ENCODE results near the gene RAB37.

The RAB37 gene

DNA sequence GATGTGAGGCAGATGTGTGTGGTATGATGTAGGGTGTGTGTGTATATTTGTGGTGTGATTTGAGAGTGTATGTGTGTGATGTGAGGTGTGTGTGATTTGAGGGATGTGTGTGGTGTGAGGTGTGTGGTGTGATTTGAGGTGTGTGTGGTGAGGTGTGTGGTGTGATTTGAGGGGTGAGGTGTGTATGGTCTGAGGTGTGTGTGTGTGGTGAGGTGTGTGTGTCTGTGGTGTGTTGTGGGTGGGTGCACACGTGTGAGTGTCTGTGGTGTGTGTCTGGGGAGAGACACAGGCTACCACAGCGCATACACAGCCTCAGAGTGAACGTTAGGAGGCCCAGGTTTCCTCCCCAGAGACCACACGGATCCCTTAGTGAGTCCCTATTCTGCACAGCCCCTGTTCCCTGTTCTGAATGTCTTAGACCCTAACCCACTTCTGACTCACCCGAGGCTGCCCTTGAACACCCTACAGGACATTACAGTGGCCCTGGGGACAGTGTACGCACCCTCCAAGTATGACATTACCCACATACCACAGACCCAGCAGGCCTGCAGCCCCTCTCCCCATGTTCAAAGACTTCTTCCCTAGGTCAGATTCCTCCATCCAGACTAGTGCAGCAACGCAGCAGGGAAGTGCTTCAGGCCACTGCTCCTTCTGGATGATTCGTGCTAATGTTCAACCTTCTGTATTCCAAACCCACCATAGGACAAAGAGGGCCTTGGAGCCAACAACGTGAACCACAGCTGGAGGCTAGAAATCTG is 3.5 kb upstream of the RAB37 start:
- DNase-seq (ENCODE audit: extremely low spot score) = no peak
- CTCF ChIA-PET = no interaction called here
- POLR2A ChIA-PET = no interaction called here
- TF ChIP-seq BHLHE40 (IDR thresholded peaks at IDR 0.05; ENCODE audit: borderline replicate concordance) = no peak
- no peak for TF ChIP-seq NFRKB (IDR thresholded peaks at IDR 0.05)
- no peak for TF ChIP-seq LEF1 (IDR thresholded peaks at IDR 0.05; ENCODE audit: borderline replicate concordance)
- no peak for TF ChIP-seq ZNF384 (IDR thresholded peaks at IDR 0.05)
- no peak for TF ChIP-seq HDGF (IDR thresholded peaks at IDR 0.05; ENCODE audit: borderline replicate concordance)
- TF ChIP-seq FOXM1 (IDR thresholded peaks at IDR 0.05; ENCODE audit: borderline replicate concordance) = no peak
- no peak for TF ChIP-seq SP1 (IDR thresholded peaks at IDR 0.05)
- TF ChIP-seq FOXK2 (IDR thresholded peaks at IDR 0.05) = no peak
- TF ChIP-seq CTBP1 (IDR thresholded peaks at IDR 0.05; ENCODE audit: borderline replicate concordance) = no peak
- no peak for TF ChIP-seq L3MBTL2 (conservative IDR thresholded peaks at IDR 0.05)
- TF ChIP-seq ELF4 (IDR thresholded peaks at IDR 0.05) = no peak
- no peak for TF ChIP-seq SUZ12 (IDR thresholded peaks at IDR 0.05)
- no peak for TF ChIP-seq ARNT (IDR thresholded peaks at IDR 0.05)
- no peak for TF ChIP-seq FOXA1 (IDR thresholded peaks at IDR 0.05)
- TF ChIP-seq, protein P1, sequence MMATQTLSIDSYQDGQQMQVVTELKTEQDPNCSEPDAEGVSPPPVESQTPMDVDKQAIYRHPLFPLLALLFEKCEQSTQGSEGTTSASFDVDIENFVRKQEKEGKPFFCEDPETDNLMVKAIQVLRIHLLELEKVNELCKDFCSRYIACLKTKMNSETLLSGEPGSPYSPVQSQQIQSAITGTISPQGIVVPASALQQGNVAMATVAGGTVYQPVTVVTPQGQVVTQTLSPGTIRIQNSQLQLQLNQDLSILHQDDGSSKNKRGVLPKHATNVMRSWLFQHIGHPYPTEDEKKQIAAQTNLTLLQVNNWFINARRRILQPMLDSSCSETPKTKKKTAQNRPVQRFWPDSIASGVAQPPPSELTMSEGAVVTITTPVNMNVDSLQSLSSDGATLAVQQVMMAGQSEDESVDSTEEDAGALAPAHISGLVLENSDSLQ (IDR thresholded peaks at IDR 0.05) = no peak
- TF ChIP-seq TARDBP (IDR thresholded peaks at IDR 0.05) = no peak

GRCh38 chr17:74734256-74734655 is 2.8 kb upstream of the RAB37 start:
- CTCF ChIA-PET = no interaction called here
- DNase-seq (ENCODE audit: extremely low spot score) = no peak

DNA sequence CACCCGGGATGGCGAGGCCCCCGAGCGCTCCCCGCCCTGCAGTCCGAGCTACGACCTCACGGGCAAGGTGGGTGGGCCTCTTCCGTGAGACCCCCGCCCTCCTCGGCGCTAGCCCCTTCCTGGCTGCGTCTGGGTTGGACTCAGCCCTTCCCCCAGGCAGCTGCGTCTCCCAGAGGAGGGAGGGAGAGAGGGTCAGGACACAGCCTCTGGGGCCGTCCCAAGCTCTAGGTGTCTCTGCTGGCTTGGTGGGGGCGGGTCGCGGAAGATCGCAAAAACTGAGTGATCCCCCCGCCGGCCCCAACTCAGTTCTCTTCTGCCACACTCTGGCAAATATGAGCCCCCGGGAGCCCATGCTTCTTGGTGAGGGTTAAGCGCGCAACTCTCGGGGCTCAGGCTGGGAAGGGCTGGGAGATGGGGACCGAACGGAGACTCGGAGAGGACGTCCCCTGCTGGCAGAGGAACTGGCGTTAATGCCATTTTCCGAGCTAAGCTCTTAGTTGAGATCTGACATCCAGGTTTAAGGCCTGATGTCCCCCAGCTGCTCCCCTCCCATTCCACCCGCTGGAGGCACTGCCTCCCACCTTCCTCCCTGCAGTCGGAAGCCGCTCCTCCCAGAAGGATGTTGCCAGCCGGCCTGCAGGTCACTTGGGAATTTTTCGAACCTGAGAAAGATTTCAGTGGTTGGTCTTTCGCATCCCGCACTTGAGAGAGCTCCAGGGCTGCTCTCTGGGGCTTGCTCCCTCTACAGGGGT is 419 bp downstream of the RAB37 start:
- CTCF ChIA-PET = interaction anchor here (0.6 to 3.5 kb wide), 14 partner anchors 9 to 171 kb away, joined by 3 to 57 read pairs (median 4); partner anchors contain the start of genes CD300LD, FDXR and NAT9
- POLR2A ChIA-PET = interaction anchor here (1.0 to 1.4 kb wide), 3 partner anchors 32 to 136 kb away, joined by 4 to 8 read pairs (median 4); partner anchors contain the start of genes FDXR and NAT9
- no peak for TF ChIP-seq SP1 (IDR thresholded peaks at IDR 0.05)
- TF ChIP-seq TARDBP (IDR thresholded peaks at IDR 0.05) = no peak
- TF ChIP-seq, protein P1 (IDR thresholded peaks at IDR 0.05) = no peak
- no peak for TF ChIP-seq FOXK2 (IDR thresholded peaks at IDR 0.05)
- TF ChIP-seq BHLHE40 (IDR thresholded peaks at IDR 0.05; ENCODE audit: borderline replicate concordance) = no peak
- no peak for TF ChIP-seq ARNT (IDR thresholded peaks at IDR 0.05)
- no peak for TF ChIP-seq FOXA1 (IDR thresholded peaks at IDR 0.05)
- DNase-seq (ENCODE audit: extremely low spot score) = peak; percentile 52

More at GRCh38 chr17:74734256-74734655, 2.8 kb upstream of the RAB37 start:
- POLR2A ChIA-PET = no interaction called here
- TF ChIP-seq, protein P1 (IDR thresholded peaks at IDR 0.05) = no peak
- no peak for TF ChIP-seq TARDBP (IDR thresholded peaks at IDR 0.05)
- no peak for TF ChIP-seq FOXM1 (IDR thresholded peaks at IDR 0.05; ENCODE audit: borderline replicate concordance)
- TF ChIP-seq BHLHE40 (IDR thresholded peaks at IDR 0.05; ENCODE audit: borderline replicate concordance) = no peak
- TF ChIP-seq SUZ12 (IDR thresholded peaks at IDR 0.05) = no peak
- TF ChIP-seq HDGF (IDR thresholded peaks at IDR 0.05; ENCODE audit: borderline replicate concordance) = no peak
- no peak for TF ChIP-seq FOXA1 (IDR thresholded peaks at IDR 0.05)
- no peak for TF ChIP-seq ZNF384 (IDR thresholded peaks at IDR 0.05)
- TF ChIP-seq FOXK2 (IDR thresholded peaks at IDR 0.05) = no peak
- no peak for TF ChIP-seq LEF1 (IDR thresholded peaks at IDR 0.05; ENCODE audit: borderline replicate concordance)
- no peak for TF ChIP-seq ELF4 (IDR thresholded peaks at IDR 0.05)
- no peak for TF ChIP-seq ARNT (IDR thresholded peaks at IDR 0.05)
- no peak for TF ChIP-seq SP1 (IDR thresholded peaks at IDR 0.05)
- TF ChIP-seq NFRKB (IDR thresholded peaks at IDR 0.05) = no peak
- TF ChIP-seq L3MBTL2 (conservative IDR thresholded peaks at IDR 0.05) = no peak
- no peak for TF ChIP-seq CTBP1 (IDR thresholded peaks at IDR 0.05; ENCODE audit: borderline replicate concordance)

- no peak for TF ChIP-seq FOXM1 (IDR thresholded peaks at IDR 0.05; ENCODE audit: borderline replicate concordance)
- no peak for TF ChIP-seq FOXK2 (IDR thresholded peaks at IDR 0.05)
- no peak for TF ChIP-seq ELF4 (IDR thresholded peaks at IDR 0.05)
- TF ChIP-seq ZNF384 (IDR thresholded peaks at IDR 0.05) = no peak
- TF ChIP-seq BHLHE40 (IDR thresholded peaks at IDR 0.05; ENCODE audit: borderline replicate concordance) = no peak
- no peak for TF ChIP-seq FOXA1 (IDR thresholded peaks at IDR 0.05)
- no peak for TF ChIP-seq SP1 (IDR thresholded peaks at IDR 0.05)
- TF ChIP-seq L3MBTL2 (conservative IDR thresholded peaks at IDR 0.05) = no peak
- no peak for TF ChIP-seq TARDBP (IDR thresholded peaks at IDR 0.05)
- no peak for TF ChIP-seq SUZ12 (IDR thresholded peaks at IDR 0.05)
- TF ChIP-seq HDGF (IDR thresholded peaks at IDR 0.05; ENCODE audit: borderline replicate concordance) = no peak
- no peak for TF ChIP-seq NFRKB (IDR thresholded peaks at IDR 0.05)
- TF ChIP-seq ARNT (IDR thresholded peaks at IDR 0.05) = no peak
- ChIA-PET POLR2A (interaction anchor here (1.0 to 1.4 kb wide), 3 partner anchors 31 to 135 kb away, joined by 4 to 8 read pairs (median 4); partner anchors contain the start of genes FDXR and NAT9), CTCF (interaction anchor here (0.6 to 3.5 kb wide), 10 partner anchors 8 to 172 kb away, joined by 3 to 57 read pairs (median 5); partner anchors contain the start of genes FDXR and NAT9)
- no peak for DNase-seq (ENCODE audit: extremely low spot score)
Measured at GRCh38 chr17:74738051-74738996, 1.3 kb downstream of the RAB37 start.
